ENCODE results near the gene MLXIP.

MLXIP gene

GRCh38 chr12:122057007-122057735 is 21.4 kb upstream of the MLXIP start:
- TF ChIP-seq REST (IDR thresholded peaks at IDR 0.05; ENCODE audit: insufficient read depth in 1 of 2, low read depth in 2 of 2, low read length in 2 of 2) (no peak), SIN3A (IDR thresholded peaks at IDR 0.05; ENCODE audit: borderline replicate concordance, insufficient read depth, low read length) (no peak), FOXP2 (optimal IDR thresholded peaks at IDR 0.05; ENCODE audit: borderline replicate concordance, extremely low read depth, extremely low read length, insufficient read depth) (no peak), POLR2AphosphoS5 (IDR thresholded peaks at IDR 0.05; ENCODE audit: low read depth, low read length) (no peak), TAF1 (IDR thresholded peaks at IDR 0.05; ENCODE audit: borderline replicate concordance, insufficient read depth, low read length) (no peak)

DNA sequence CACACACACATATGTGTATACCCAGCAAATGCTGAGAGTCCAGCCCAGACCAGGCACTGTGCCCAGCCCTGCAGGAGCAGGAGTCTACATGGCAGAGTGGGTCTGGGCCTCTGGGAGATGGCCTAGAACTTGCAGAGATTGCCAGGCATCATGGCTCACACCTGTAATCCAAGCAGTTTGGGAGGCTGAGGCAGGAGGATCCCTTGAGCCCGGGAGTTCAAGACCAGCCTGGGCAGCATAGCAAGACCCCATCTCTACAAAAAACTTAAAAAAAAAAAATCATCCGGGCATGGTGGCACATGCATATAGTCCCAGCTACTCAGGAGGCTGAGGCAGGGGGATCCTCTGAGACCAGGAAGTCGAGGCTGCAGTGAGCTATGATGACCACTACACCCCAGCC is 20.8 kb upstream of the MLXIP start:
- TF ChIP-seq POLR2AphosphoS5 (IDR thresholded peaks at IDR 0.05; ENCODE audit: low read depth, low read length) (no peak), TAF1 (IDR thresholded peaks at IDR 0.05; ENCODE audit: borderline replicate concordance, insufficient read depth, low read length) (no peak), SIN3A (IDR thresholded peaks at IDR 0.05; ENCODE audit: borderline replicate concordance, insufficient read depth, low read length) (no peak), FOXP2 (optimal IDR thresholded peaks at IDR 0.05; ENCODE audit: borderline replicate concordance, extremely low read depth, extremely low read length, insufficient read depth) (no peak), REST (IDR thresholded peaks at IDR 0.05; ENCODE audit: insufficient read depth in 1 of 2, low read depth in 2 of 2, low read length in 2 of 2) (no peak)

GRCh38 chr12:122058549-122059149 is 19.9 kb upstream of the MLXIP start:
- TF ChIP-seq TAF1 (IDR thresholded peaks at IDR 0.05; ENCODE audit: borderline replicate concordance, insufficient read depth, low read length) (no peak), REST (IDR thresholded peaks at IDR 0.05; ENCODE audit: insufficient read depth in 1 of 2, low read depth in 2 of 2, low read length in 2 of 2) (no peak), SIN3A (IDR thresholded peaks at IDR 0.05; ENCODE audit: borderline replicate concordance, insufficient read depth, low read length) (no peak), FOXP2 (optimal IDR thresholded peaks at IDR 0.05; ENCODE audit: borderline replicate concordance, extremely low read depth, extremely low read length, insufficient read depth) (no peak), POLR2AphosphoS5 (IDR thresholded peaks at IDR 0.05; ENCODE audit: low read depth, low read length) (no peak)

DNA sequence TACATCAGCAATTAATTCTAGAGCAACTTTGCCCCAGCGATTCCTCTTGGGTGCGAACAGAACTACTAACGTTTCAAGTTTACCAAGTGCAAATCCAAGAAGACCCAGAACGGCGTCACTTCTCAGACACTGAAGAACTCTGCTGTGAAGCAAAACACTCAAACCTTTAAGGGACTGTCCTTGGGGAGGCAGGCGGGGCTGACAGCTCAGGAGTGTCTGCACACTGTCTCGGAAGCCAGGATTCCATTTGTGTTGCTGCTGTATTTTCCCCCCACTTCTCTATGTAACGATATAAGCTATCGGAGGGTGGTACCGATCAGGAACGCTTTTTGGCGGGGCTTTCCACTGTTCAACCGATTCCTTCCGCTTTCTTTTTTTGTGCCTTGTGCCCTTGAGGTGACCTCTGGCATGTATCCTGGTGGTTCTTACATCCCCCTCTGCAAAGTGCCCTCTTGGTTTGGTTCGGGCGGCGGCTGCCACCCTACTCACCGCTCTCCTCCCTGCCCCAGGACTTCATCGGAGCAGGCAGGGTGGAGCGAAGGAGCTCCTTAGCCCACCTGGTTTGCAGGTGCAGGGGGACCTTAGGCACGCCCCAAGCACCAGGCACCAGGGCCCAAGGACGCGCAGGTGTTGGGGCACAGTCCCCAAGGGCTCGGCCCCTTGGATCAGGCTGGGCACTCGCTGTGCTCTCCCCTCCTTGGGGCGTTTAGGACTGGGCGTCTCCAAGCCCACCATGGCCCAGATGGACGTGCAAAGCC is 19.2 kb upstream of the MLXIP start:
- TF ChIP-seq TAF1 (IDR thresholded peaks at IDR 0.05; ENCODE audit: borderline replicate concordance, insufficient read depth, low read length) (no peak), REST (IDR thresholded peaks at IDR 0.05; ENCODE audit: insufficient read depth in 1 of 2, low read depth in 2 of 2, low read length in 2 of 2) (no peak), SIN3A (IDR thresholded peaks at IDR 0.05; ENCODE audit: borderline replicate concordance, insufficient read depth, low read length) (no peak), POLR2AphosphoS5 (IDR thresholded peaks at IDR 0.05; ENCODE audit: low read depth, low read length) (no peak), FOXP2 (optimal IDR thresholded peaks at IDR 0.05; ENCODE audit: borderline replicate concordance, extremely low read depth, extremely low read length, insufficient read depth) (no peak)

Measured in PFSK-1 (cell line).